GM12878 (cell line): Measurements from ENCODE around the gene F3. TPM values are rescaled to one million over a fixed set of nuclear protein-coding genes. Genes with fewer than 3 reads are reported as not detected.

Experiments
- ATAC-seq: fragments of 200-7000 bp; cut with Tn5 transposase; 3 replicates; pipeline ENCODE4 v1.9.1; 2020; ENCODE audit warnings: mild to moderate bottlenecking, moderate library complexity
- BruUV-seq: library from RNA; stranded (reverse); fragments of 400-500 nt; replicated peaks from 2 replicates; lab custom pipeline; 2021; lab: Mats Ljungman, UMichigan
- CTCF ChIA-PET: fragments of 300-600 bp; sonication (Branson Sonifier 250); formaldehyde crosslinking; extraction: SDS; loops from one replicate; lab custom pipeline; 2021; ENCODE audit warnings: inconsistent platforms; lab: Yijun Ruan, JAX
- POLR2A ChIA-PET: fragments of 350-600 bp; formaldehyde crosslinking; extraction: SDS; loops from one replicate; lab custom pipeline; 2021; ENCODE audit warnings: inconsistent platforms; lab: Charles Lee
- RAD21 ChIA-PET: fragments of 300-600 bp; sonication (Branson Sonifier 250); formaldehyde crosslinking; loops from one replicate; lab custom pipeline; 2023; ENCODE audit warnings: antibody characterized with exemption; ENCODE audit not compliant: unreplicated experiment; lab: Charles Lee
- SMC1A ChIA-PET: fragments of 300-600 bp; sonication (Branson Sonifier 250); formaldehyde crosslinking; loops from one replicate; lab custom pipeline; 2023; ENCODE audit not compliant: unreplicated experiment, uncharacterized antibody; lab: Charles Lee
- DNase-seq: peaks from one replicate; pipeline ENCODE4 v3.0.0-alpha.2; 2011; ENCODE audit warnings: low read depth, low spot score
- FAIRE-seq: peaks from 3 replicates; lab custom pipeline; 2011; peaks lifted over from hg19 to GRCh38; lab: Jason Lieb, UNC
- H2AFZ ChIP-seq: 2 replicates; pipeline ENCODE4 v1.6.0; 2011; ENCODE audit warnings: low read depth, low read length, control low read depth; ENCODE audit not compliant: control insufficient read depth
- H3K27ac ChIP-seq: 2 replicates; pipeline ENCODE4 v1.5.1; 2011; ENCODE audit warnings: control low read depth; ENCODE audit not compliant: control insufficient read depth, insufficient read depth
- H3K27me3 ChIP-seq, 2 experiments: replicated peaks in 1 of 2; 2 replicates each; pipeline versions ENCODE4 v1.6.0 to v1.6.1; 2011; ENCODE audit warnings: low read length in 1 of 2; ENCODE audit not compliant: control insufficient read depth in 2 of 2, insufficient read depth in 2 of 2
- H3K36me3 ChIP-seq, 2 experiments: 2 replicates each; pipeline ENCODE4 v1.5.1; 2011; ENCODE audit warnings: low read length in 1 of 2; ENCODE audit not compliant: control insufficient read depth in 2 of 2, insufficient read depth in 2 of 2
- H3K4me1 ChIP-seq: 2 replicates; pipeline ENCODE4 v1.6.1; 2011; ENCODE audit warnings: mild to moderate bottlenecking, low read length, moderate library complexity, mixed read lengths; ENCODE audit not compliant: control insufficient read depth, insufficient read depth
- H3K4me2 ChIP-seq: 2 replicates; pipeline ENCODE4 v1.6.0; 2011; ENCODE audit warnings: control low read depth; ENCODE audit not compliant: control insufficient read depth, insufficient read depth
- H3K4me3 ChIP-seq: fragments of 200-600 bp; sonication (generic); 2 replicates; pipeline ENCODE4 v1.5.1; 2016
- H3K79me2 ChIP-seq: 2 replicates; pipeline ENCODE4 v1.6.0; 2011; ENCODE audit warnings: low read length; ENCODE audit not compliant: control insufficient read depth, insufficient read depth
- H3K9ac ChIP-seq: 2 replicates; pipeline ENCODE4 v1.8.0; 2011; ENCODE audit warnings: low read length, control low read depth, mixed read lengths; ENCODE audit not compliant: control insufficient read depth, insufficient read depth
- H3K9me3 ChIP-seq: replicated peaks from 3 replicates; pipeline ENCODE4 v1.5.1; 2011; ENCODE audit warnings: mild to moderate bottlenecking, low read length; ENCODE audit not compliant: control insufficient read depth, insufficient read depth
- H4K20me1 ChIP-seq: 2 replicates; pipeline ENCODE4 v1.6.0; 2011; ENCODE audit not compliant: control insufficient read depth, insufficient read depth
- EED ChIP-seq: sonication (generic); IDR thresholded peaks from 2 replicates; pipeline ENCODE4 v1.6.1; 2016; ENCODE audit warnings: antibody characterized with exemption, low read depth
- HDAC6 ChIP-seq: fragments of 200-600 bp; sonication (generic); IDR thresholded peaks from one replicate; pipeline ENCODE4 v1.8.0; 2017; ENCODE audit warnings: antibody characterized with exemption; ENCODE audit not compliant: unreplicated experiment
- HDGF ChIP-seq: fragments of 450-650 bp; IDR thresholded peaks from 2 replicates; pipeline ENCODE4 v1.6.1; 2016; ENCODE audit warnings: antibody characterized with exemption
- KAT2A ChIP-seq: conservative IDR thresholded peaks from 2 replicates; pipeline ENCODE4 v1.6.1; 2011; ENCODE audit warnings: low read depth, low read length; ENCODE audit not compliant: control insufficient read depth
- PAX5 ChIP-seq: IDR thresholded peaks from 2 replicates; pipeline ENCODE4 v1.6.1; 2011; ENCODE audit warnings: low read depth, low read length, borderline replicate concordance
- PML ChIP-seq: IDR thresholded peaks from 2 replicates; pipeline ENCODE4 v1.6.1; 2012; ENCODE audit warnings: low read length, inconsistent platforms
- RBBP5 ChIP-seq: fragments of 200-600 bp; sonication (generic); conservative IDR thresholded peaks from 2 replicates; pipeline ENCODE4 v1.6.1; 2016
- SP1 ChIP-seq: IDR thresholded peaks from one replicate; pipeline ENCODE4 v1.6.1; 2011; ENCODE audit warnings: low read depth, low read length
- SREBF2 ChIP-seq: IDR thresholded peaks from 2 replicates; pipeline ENCODE4 v1.6.1; 2012; ENCODE audit warnings: mild to moderate bottlenecking, low read length
- SRF ChIP-seq, 2 experiments: IDR thresholded peaks; 2 replicates each; pipeline ENCODE4 v1.6.1; 2011; ENCODE audit warnings: low read depth in 2 of 2, low read length in 2 of 2, mild to moderate bottlenecking in 1 of 2, moderate library complexity in 1 of 2
- SUPT20H ChIP-seq: IDR thresholded peaks from 2 replicates; pipeline ENCODE4 v1.6.1; 2011; ENCODE audit warnings: low read depth, mild to moderate bottlenecking, low read length, moderate library complexity, borderline replicate concordance; ENCODE audit not compliant: control insufficient read depth
- SUZ12 ChIP-seq: fragments of 200-600 bp; sonication (generic); IDR thresholded peaks from one replicate; pipeline ENCODE4 v1.6.1; 2018; ENCODE audit warnings: antibody characterized with exemption, mild to moderate bottlenecking; ENCODE audit not compliant: unreplicated experiment
- YBX1 ChIP-seq: fragments of 450-650 bp; IDR thresholded peaks from 2 replicates; pipeline ENCODE4 v1.6.1; 2016; ENCODE audit warnings: antibody characterized with exemption
- WGBS: methylation state at CpG from one replicate; pipeline ENCODE4 v1.1.6; 2016; ENCODE audit warnings: low lambda C conversion rate; ENCODE audit not compliant: insufficient replicate concordance, insufficient coverage; ENCODE audit errors: missing lambda C conversion rate; 5-methylcytosine and 5-hydroxymethylcytosine counted together
- in situ Hi-C: fragments of 300-500 bp; cut with MboI; formaldehyde crosslinking; loops from 9 replicates; pipeline ENCODE4 v1.14.3; 2018; ENCODE audit warnings: mixed read lengths
- intact Hi-C: fragments of 100-400 bp; cut with micrococcal nuclease; formaldehyde crosslinking; loops from one replicate; pipeline ENCODE4 v1.14.2; 2022; ENCODE audit not compliant: unreplicated experiment
- polyA plus RNA-seq, 11 experiments: library from polyadenylated mRNA; depleted of rRNA in 4 of 11; unstranded in 6 of 11; stranded (reverse) in 5 of 11; fragments of >200 nt; fragmentation: Nextera tagmentation in 4 of 11; fragmentation: Illumina TruSeq in 1 of 11; extraction: Ambion mirVana in 4 of 11; extraction: Trizol in 1 of 11; gene quantifications; 1 replicate in 1 of 11; 2 replicates in 10 of 11; pipeline versions ENCODE4 v1.2.1 to v1.2.3, GENCODE V29; 2011 to 2016; ENCODE audit warnings: inconsistent platforms in 2 of 11, missing spikeins in 2 of 11, low read depth in 1 of 11
- total RNA-seq, 4 experiments: library from RNA; depleted of rRNA in 3 of 4; stranded (reverse); fragments of >200 nt in 3 of 4; fragmentation: Illumina TruSeq in 1 of 4; extraction: Trizol in 1 of 4; gene quantifications; 2 replicates each; pipeline versions ENCODE4 v1.2.1 to v1.2.3, GENCODE V29; 2013 to 2021
- TF ChIP-seq, protein P1 (sequence below): IDR thresholded peaks from 2 replicates; pipeline ENCODE4 v1.6.1; 2012; ENCODE audit warnings: low read depth, low read length, improper control_type of control experiment
- TF ChIP-seq, protein P2 (sequence below): fragments of 150-350 bp; IDR thresholded peaks from 2 replicates; pipeline ENCODE4 v1.6.1; 2016; ENCODE audit warnings: low read depth, low read length
- TF ChIP-seq, protein P3 (sequence below): IDR thresholded peaks from 2 replicates; pipeline ENCODE4 v1.6.1; 2011; ENCODE audit warnings: low read depth, low read length, improper control_type of control experiment, borderline replicate concordance
- TF ChIP-seq, protein P4 (sequence below): IDR thresholded peaks from 2 replicates; pipeline ENCODE4 v1.6.1; 2011; ENCODE audit warnings: mild to moderate bottlenecking, low read depth, low read length, moderate library complexity; ENCODE audit not compliant: insufficient replicate concordance

F3 gene
- total and polyA plus RNA-seq, 10 of the 15 experiments (the other 5 are each of a cell fraction or from before 2014, with no cell fraction given) = 0.18 to 0.33 TPM; not detected in 8

DNA sequence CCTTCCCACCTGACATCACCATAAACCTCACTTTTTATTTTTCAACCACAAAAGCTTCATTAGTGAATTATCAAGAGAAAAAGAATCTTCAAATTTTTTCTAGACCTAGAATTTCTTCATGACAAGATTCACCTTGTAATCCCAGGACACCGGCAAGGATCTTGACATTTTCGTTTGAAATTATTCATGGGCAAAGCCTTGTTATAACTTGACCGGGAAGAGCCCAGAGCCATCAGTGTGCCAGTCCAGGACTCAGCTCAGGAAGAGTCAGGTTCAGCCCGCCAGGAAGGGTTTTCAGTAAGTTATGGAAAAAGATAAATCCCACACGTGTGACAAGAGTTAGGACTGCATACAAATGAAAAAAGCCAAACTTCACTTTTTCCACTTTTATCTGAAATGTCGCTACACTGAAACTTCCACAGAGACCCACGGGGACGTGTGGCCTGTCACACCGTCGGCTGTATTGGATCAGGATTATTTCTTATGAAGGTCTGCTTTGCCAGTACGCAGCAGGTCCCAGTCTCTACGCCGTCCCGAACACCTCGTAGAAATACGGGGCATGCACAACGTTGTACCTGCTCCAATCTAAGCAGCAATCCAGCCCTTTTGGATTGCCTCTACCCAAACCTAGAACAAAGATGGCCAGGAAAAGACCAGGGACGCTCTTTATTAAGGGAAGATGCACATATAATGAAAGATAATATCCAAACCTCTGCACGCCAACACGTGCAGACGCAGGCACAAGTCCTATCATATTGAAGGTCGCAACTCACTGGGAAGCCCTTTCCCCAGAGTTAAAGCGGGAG is 916 bp downstream of the F3 start:
- peaks cover 12% of the 10 kb centered on the region; the same call in 1 of the 2 replicates for H3K4me1 ChIP-seq
- DNase-seq (no peak), FAIRE-seq (no peak), ATAC-seq (no peak)
- no peaks in the 10 kb centered on the region for H3K79me2 ChIP-seq
- H4K20me1 ChIP-seq = no peaks in the 10 kb centered on the region
- POLR2A ChIA-PET = no interaction called here
- CTCF ChIA-PET = no interaction called here
- SMC1A ChIA-PET = interaction anchor here (1.3 to 1.5 kb wide), 2 partner anchors 12 to 58 kb away, joined by 3 to 5 read pairs; no protein-coding TSS in a partner anchor
- H3K4me2 ChIP-seq = peak overlapping the region; percentile 91
- no peak overlapping the region for H3K27ac ChIP-seq
- H2AFZ ChIP-seq = no peak overlapping the region
- intact Hi-C loops = no loop called here
- RAD21 ChIA-PET = no interaction called here
- H3K27me3 ChIP-seq = peaks cover 5 to 12% of the 10 kb centered on the region in 2 experiments
- in situ Hi-C loops = no loop called here
- H3K36me3 ChIP-seq = no peaks in the 10 kb centered on the region
- WGBS = 79% methylated on average over 23 of the region's 23 CpGs
- H3K9ac ChIP-seq = no peak overlapping the region
- H3K4me3 ChIP-seq = no peak overlapping the region; the same call in 1 of the 2 replicates
- TF ChIP-seq, protein P1, sequence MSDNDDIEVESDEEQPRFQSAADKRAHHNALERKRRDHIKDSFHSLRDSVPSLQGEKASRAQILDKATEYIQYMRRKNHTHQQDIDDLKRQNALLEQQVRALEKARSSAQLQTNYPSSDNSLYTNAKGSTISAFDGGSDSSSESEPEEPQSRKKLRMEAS = no peak
- TF ChIP-seq, protein P2, sequence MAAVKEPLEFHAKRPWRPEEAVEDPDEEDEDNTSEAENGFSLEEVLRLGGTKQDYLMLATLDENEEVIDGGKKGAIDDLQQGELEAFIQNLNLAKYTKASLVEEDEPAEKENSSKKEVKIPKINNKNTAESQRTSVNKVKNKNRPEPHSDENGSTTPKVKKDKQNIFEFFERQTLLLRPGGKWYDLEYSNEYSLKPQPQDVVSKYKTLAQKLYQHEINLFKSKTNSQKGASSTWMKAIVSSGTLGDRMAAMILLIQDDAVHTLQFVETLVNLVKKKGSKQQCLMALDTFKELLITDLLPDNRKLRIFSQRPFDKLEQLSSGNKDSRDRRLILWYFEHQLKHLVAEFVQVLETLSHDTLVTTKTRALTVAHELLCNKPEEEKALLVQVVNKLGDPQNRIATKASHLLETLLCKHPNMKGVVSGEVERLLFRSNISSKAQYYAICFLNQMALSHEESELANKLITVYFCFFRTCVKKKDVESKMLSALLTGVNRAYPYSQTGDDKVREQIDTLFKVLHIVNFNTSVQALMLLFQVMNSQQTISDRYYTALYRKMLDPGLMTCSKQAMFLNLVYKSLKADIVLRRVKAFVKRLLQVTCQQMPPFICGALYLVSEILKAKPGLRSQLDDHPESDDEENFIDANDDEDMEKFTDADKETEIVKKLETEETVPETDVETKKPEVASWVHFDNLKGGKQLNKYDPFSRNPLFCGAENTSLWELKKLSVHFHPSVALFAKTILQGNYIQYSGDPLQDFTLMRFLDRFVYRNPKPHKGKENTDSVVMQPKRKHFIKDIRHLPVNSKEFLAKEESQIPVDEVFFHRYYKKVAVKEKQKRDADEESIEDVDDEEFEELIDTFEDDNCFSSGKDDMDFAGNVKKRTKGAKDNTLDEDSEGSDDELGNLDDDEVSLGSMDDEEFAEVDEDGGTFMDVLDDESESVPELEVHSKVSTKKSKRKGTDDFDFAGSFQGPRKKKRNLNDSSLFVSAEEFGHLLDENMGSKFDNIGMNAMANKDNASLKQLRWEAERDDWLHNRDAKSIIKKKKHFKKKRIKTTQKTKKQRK = no peak
- TF ChIP-seq SP1 = no peak
- TF ChIP-seq, protein P3, sequence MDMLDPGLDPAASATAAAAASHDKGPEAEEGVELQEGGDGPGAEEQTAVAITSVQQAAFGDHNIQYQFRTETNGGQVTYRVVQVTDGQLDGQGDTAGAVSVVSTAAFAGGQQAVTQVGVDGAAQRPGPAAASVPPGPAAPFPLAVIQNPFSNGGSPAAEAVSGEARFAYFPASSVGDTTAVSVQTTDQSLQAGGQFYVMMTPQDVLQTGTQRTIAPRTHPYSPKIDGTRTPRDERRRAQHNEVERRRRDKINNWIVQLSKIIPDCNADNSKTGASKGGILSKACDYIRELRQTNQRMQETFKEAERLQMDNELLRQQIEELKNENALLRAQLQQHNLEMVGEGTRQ = no peak
- no peak for TF ChIP-seq KAT2A
- no peak for TF ChIP-seq SRF (IDR thresholded peaks at IDR 0.05; ENCODE audit: low read depth in 2 of 2, low read length in 2 of 2)
- TF ChIP-seq EED = no peak
- TF ChIP-seq SUZ12 = no peak
- TF ChIP-seq SREBF2 = no peak
- no peak for TF ChIP-seq YBX1
- no peak for TF ChIP-seq PAX5
- no peak for TF ChIP-seq SUPT20H
- TF ChIP-seq PML = no peak
- no peak for TF ChIP-seq HDGF
- TF ChIP-seq, protein P4, sequence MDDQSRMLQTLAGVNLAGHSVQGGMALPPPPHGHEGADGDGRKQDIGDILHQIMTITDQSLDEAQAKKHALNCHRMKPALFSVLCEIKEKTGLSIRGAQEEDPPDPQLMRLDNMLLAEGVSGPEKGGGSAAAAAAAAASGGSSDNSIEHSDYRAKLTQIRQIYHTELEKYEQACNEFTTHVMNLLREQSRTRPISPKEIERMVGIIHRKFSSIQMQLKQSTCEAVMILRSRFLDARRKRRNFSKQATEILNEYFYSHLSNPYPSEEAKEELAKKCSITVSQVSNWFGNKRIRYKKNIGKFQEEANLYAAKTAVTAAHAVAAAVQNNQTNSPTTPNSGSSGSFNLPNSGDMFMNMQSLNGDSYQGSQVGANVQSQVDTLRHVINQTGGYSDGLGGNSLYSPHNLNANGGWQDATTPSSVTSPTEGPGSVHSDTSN = no peak
- TF ChIP-seq RBBP5 = no peak
- TF ChIP-seq HDAC6 = no peak
- no TSS peak for BruUV-seq
- H3K9me3 ChIP-seq = no peaks in the 10 kb centered on the region
